ENCODE data around the gene PTPRG. TPM values are rescaled to one million over a fixed set of nuclear protein-coding genes. Genes with fewer than 3 reads are reported as not detected.

Gene PTPRG
- polyA plus RNA-seq, 1 donor (not counting 4 experiments of a cell fraction or from before 2014, with no cell fraction given): 12.1 TPM

DNA sequence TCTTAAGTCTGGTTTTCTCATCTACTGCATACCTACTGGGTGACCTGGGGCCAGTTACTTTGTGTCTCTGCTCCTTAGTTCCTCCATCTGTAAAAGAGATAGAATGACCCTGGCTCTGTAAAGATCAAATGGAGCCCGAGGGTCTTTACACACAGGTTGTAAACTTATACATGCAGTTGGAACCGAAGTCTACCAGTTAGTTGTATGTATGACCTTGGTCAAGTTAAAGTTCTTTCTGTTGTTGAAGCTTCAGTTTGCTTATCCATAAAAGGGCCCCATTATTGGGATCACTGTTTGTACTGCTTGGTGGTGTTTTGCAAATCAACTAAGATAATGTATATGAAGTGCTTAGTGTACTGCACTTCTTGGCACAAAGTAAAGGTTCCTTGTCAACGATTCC lies 186.9 kb downstream of the PTPRG start:
- Histone ChIP-seq H3K27ac (ENCODE audit: control insufficient read depth, insufficient read depth, low read length) (no peak overlapping the region), H3K4me1 (ENCODE audit: control insufficient read depth, extremely low read depth, insufficient read depth, low read length) (no peaks in the 10 kb centered on the region), H3K9ac (ENCODE audit: control insufficient read depth, extremely low read depth, insufficient read depth, low read length) (no peak overlapping the region), H3K79me2 (ENCODE audit: control insufficient read depth, insufficient read depth, low read length) (peaks cover 2% of the 10 kb centered on the region), H3K4me3 (ENCODE audit: control insufficient read depth in 2 of 3, extremely low read depth in 1 of 3, insufficient read depth in 2 of 3, low read depth in 1 of 3, low read length in 3 of 3) (no peak overlapping the region), H3K4me2 (ENCODE audit: control insufficient read depth, extremely low read depth, insufficient read depth, low read depth, low read length) (no peak overlapping the region), H3K36me3 (ENCODE audit: control insufficient read depth in 2 of 2, extremely low read depth in 1 of 2, insufficient read depth in 2 of 2, low read length in 2 of 2) (no peaks in the 10 kb centered on the region), H3K27me3 (ENCODE audit: control insufficient read depth, extremely low read depth, insufficient read depth, low read length) (no peaks in the 10 kb centered on the region), H2AFZ (ENCODE audit: control insufficient read depth, low read length) (no peak overlapping the region), H3K9me1 (ENCODE audit: control insufficient read depth, extremely low read depth, insufficient read depth, low read length) (no peaks in the 10 kb centered on the region), H3K9me3 (ENCODE audit: control insufficient read depth, low read depth, low read length) (no peaks in the 10 kb centered on the region), H4K20me1 (ENCODE audit: control insufficient read depth, extremely low read depth, insufficient read depth, low read length) (no peaks in the 10 kb centered on the region)
- TF ChIP-seq, protein P1, sequence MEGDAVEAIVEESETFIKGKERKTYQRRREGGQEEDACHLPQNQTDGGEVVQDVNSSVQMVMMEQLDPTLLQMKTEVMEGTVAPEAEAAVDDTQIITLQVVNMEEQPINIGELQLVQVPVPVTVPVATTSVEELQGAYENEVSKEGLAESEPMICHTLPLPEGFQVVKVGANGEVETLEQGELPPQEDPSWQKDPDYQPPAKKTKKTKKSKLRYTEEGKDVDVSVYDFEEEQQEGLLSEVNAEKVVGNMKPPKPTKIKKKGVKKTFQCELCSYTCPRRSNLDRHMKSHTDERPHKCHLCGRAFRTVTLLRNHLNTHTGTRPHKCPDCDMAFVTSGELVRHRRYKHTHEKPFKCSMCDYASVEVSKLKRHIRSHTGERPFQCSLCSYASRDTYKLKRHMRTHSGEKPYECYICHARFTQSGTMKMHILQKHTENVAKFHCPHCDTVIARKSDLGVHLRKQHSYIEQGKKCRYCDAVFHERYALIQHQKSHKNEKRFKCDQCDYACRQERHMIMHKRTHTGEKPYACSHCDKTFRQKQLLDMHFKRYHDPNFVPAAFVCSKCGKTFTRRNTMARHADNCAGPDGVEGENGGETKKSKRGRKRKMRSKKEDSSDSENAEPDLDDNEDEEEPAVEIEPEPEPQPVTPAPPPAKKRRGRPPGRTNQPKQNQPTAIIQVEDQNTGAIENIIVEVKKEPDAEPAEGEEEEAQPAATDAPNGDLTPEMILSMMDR (optimal IDR thresholded peaks at IDR 0.05 in 1 of 3, IDR thresholded peaks at IDR 0.05 in 1 of 3, conservative IDR thresholded peaks at IDR 0.05 in 1 of 3; ENCODE audit: extremely low read depth in 1 of 3, insufficient read depth in 2 of 3, low read length in 3 of 3): no peak
- no peak for TF ChIP-seq EZH2 (IDR thresholded peaks at IDR 0.05; ENCODE audit: low read length)
- no peak for FAIRE-seq
- dilution Hi-C loops (cut with MboI; ENCODE audit: extremely low pct_ligation_motif_present, low sequenced_read_pairs): no loop called here
- no peak for DNase-seq (ENCODE audit: low read depth, low spot score)

DNA sequence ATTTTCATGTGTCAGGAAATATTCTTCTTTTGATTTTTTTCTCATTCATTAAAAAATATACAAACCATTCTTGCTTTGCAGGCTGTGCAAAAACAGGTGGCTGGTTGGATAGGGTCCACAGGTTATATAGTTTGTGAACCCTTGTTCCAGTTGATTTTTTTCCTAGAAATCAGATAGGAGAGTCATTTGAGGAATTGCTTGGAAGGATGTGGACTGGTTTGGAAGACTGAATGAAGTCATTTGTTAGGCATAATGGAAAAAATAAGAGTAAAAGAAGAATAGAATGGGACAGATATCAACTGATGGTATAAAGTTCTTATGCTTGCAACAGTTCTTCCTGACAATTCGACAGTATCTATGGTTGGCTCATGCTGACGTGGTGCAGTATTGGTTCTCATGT lies 189.4 kb downstream of the PTPRG start:
- no peak overlapping the region for H3K9ac ChIP-seq (ENCODE audit: control insufficient read depth, extremely low read depth, insufficient read depth, low read length)
- H3K4me3 ChIP-seq (ENCODE audit: control insufficient read depth in 2 of 3, extremely low read depth in 1 of 3, insufficient read depth in 2 of 3, low read depth in 1 of 3, low read length in 3 of 3): no peak overlapping the region
- DNase-seq (ENCODE audit: low read depth, low spot score) (no peak), FAIRE-seq (no peak)
- no peak overlapping the region for H2AFZ ChIP-seq (ENCODE audit: control insufficient read depth, low read length)
- H4K20me1 ChIP-seq (ENCODE audit: control insufficient read depth, extremely low read depth, insufficient read depth, low read length): no peaks in the 10 kb centered on the region
- no peaks in the 10 kb centered on the region for H3K27me3 ChIP-seq (ENCODE audit: control insufficient read depth, extremely low read depth, insufficient read depth, low read length)
- dilution Hi-C loops (cut with MboI; ENCODE audit: extremely low pct_ligation_motif_present, low sequenced_read_pairs): no loop called here
- TF ChIP-seq EZH2 (IDR thresholded peaks at IDR 0.05; ENCODE audit: low read length): no peak
- TF ChIP-seq, protein P1 (optimal IDR thresholded peaks at IDR 0.05 in 1 of 3, IDR thresholded peaks at IDR 0.05 in 1 of 3, conservative IDR thresholded peaks at IDR 0.05 in 1 of 3; ENCODE audit: extremely low read depth in 1 of 3, insufficient read depth in 2 of 3, low read length in 3 of 3): no peak
- H3K9me1 ChIP-seq (ENCODE audit: control insufficient read depth, extremely low read depth, insufficient read depth, low read length): no peaks in the 10 kb centered on the region
- H3K79me2 ChIP-seq (ENCODE audit: control insufficient read depth, insufficient read depth, low read length): no peaks in the 10 kb centered on the region
- H3K36me3 ChIP-seq (ENCODE audit: control insufficient read depth in 2 of 2, extremely low read depth in 1 of 2, insufficient read depth in 2 of 2, low read length in 2 of 2): no peaks in the 10 kb centered on the region
- no peaks in the 10 kb centered on the region for H3K9me3 ChIP-seq (ENCODE audit: control insufficient read depth, low read depth, low read length)
- H3K4me2 ChIP-seq (ENCODE audit: control insufficient read depth, extremely low read depth, insufficient read depth, low read depth, low read length): no peak overlapping the region
- no peak overlapping the region for H3K27ac ChIP-seq (ENCODE audit: control insufficient read depth, insufficient read depth, low read length)
- H3K4me1 ChIP-seq (ENCODE audit: control insufficient read depth, extremely low read depth, insufficient read depth, low read length): no peaks in the 10 kb centered on the region

Measured in keratinocyte (primary cell).